Measurements from ENCODE around the gene BMP2K. TPM values are rescaled to one million over a fixed set of nuclear protein-coding genes. Genes with fewer than 3 reads are reported as not detected.
"Not testable (repeated sequence)": the region's sequence is repeated elsewhere in the genome, so short reads cannot be mapped to it uniquely, and the experiment has no call there.

The BMP2K gene
- total and polyA plus RNA-seq, 2 donors (not counting 1 experiment from before 2014, with no cell fraction given): 54.8 to 126 TPM

DNA sequence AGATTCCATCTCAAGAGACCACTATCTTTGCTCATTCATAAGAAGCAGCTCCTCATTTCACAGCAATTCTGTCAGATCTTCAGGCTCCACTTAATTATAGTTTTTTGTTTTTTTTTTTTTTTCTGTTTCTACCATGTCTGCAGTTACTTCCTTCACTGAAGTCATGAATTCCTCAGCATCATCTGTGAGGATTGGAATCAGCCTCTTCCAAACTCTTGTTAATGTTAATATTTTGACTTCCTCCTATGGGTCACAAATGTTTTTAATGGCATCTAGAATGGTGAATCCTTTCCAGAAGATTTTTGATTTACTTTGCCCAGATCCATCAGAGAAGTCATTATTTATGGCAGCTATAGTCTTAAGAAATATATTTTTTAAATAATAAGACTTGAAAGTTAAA, 53.1 kb downstream of the BMP2K start:
- no peak overlapping the region for H3K4me3 ChIP-seq (replicated peaks in 1 of 4; ENCODE audit: control extremely low read depth in 1 of 4, insufficient read depth in 1 of 4, low read depth in 3 of 4, low read length in 4 of 4)
- peak; percentile 16 to 57 for DNase-seq (ENCODE audit: low read depth in 2 of 2)

GRCh38 chr4:78839676-78840075, 63.5 kb downstream of the BMP2K start:
- peaks cover 12% of the 10 kb centered on the region for H3K79me2 ChIP-seq (ENCODE audit: control insufficient read depth, insufficient read depth, low read length)
- H2AFZ ChIP-seq (ENCODE audit: low read length); H3K9ac ChIP-seq (ENCODE audit: insufficient read depth, low read length); H3K4me2 ChIP-seq (ENCODE audit: extremely low read depth, insufficient read depth, low read length); H4K20me1 ChIP-seq (ENCODE audit: control insufficient read depth, extremely low read depth, insufficient read depth, low read length); H3K4me1 ChIP-seq (ENCODE audit: control insufficient read depth, extremely low read depth, insufficient read depth, low read length); H3K4me3 ChIP-seq (replicated peaks in 1 of 4; ENCODE audit: control extremely low read depth in 1 of 4, insufficient read depth in 1 of 4, low read depth in 3 of 4, low read length in 4 of 4); H3K36me3 ChIP-seq (ENCODE audit: control insufficient read depth, insufficient read depth, low read length); H3K9me3 ChIP-seq (ENCODE audit: control insufficient read depth, insufficient read depth, low read depth, low read length); H3K27ac ChIP-seq (ENCODE audit: insufficient read depth, low read length); H3K27me3 ChIP-seq (ENCODE audit: control insufficient read depth, insufficient read depth, low read length); DNase-seq (ENCODE audit: low read depth in 2 of 2): not testable (repeated sequence)

More for the DNA sequence above, 53.1 kb downstream of the BMP2K start:
- Histone ChIP-seq H3K9ac (ENCODE audit: insufficient read depth, low read length) (no peak overlapping the region), H3K4me1 (ENCODE audit: control insufficient read depth, extremely low read depth, insufficient read depth, low read length) (no peaks in the 10 kb centered on the region), H2AFZ (ENCODE audit: low read length) (no peak overlapping the region), H3K27me3 (ENCODE audit: control insufficient read depth, insufficient read depth, low read length) (no peaks in the 10 kb centered on the region), H3K4me2 (ENCODE audit: extremely low read depth, insufficient read depth, low read length) (no peak overlapping the region), H3K79me2 (ENCODE audit: control insufficient read depth, insufficient read depth, low read length) (peaks cover 16% of the 10 kb centered on the region), H3K9me3 (ENCODE audit: control insufficient read depth, insufficient read depth, low read depth, low read length) (no peaks in the 10 kb centered on the region), H3K27ac (ENCODE audit: insufficient read depth, low read length) (no peak overlapping the region), H4K20me1 (ENCODE audit: control insufficient read depth, extremely low read depth, insufficient read depth, low read length) (no peaks in the 10 kb centered on the region), H3K36me3 (ENCODE audit: control insufficient read depth, insufficient read depth, low read length) (peaks cover 3% of the 10 kb centered on the region)
- TF ChIP-seq EZH2 (IDR thresholded peaks at IDR 0.05; ENCODE audit: low read length, missing control alignments) (no peak), CTCF (conservative IDR thresholded peaks at IDR 0.05 in 1 of 2, IDR thresholded peaks at IDR 0.05 in 1 of 2; ENCODE audit: low read depth in 1 of 2, low read length in 2 of 2) (no peak)

DNA sequence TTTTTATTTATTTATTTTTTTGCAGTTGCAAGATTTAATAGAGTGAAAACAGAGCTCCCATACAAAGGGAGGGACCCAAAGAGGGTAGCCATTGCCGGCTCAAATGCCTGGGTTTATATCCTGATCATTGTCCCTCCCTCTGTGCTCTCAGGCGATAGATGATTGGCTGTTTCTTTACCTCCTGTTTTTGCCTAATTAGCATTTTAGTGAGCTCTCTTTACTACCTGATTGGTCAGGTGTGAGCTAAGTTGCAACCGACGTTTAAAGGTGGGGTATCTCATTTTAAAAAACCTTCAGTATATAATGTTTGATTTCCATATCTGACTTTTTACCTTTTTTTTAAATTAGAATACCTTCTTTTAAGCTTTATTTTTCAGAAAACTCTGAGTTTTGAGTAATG, 64.1 kb downstream of the BMP2K start:
- H3K36me3 ChIP-seq (ENCODE audit: control insufficient read depth, insufficient read depth, low read length); H3K4me2 ChIP-seq (ENCODE audit: extremely low read depth, insufficient read depth, low read length); H3K9me3 ChIP-seq (ENCODE audit: control insufficient read depth, insufficient read depth, low read depth, low read length); DNase-seq (ENCODE audit: low read depth in 2 of 2); H3K4me3 ChIP-seq (replicated peaks in 1 of 4; ENCODE audit: control extremely low read depth in 1 of 4, insufficient read depth in 1 of 4, low read depth in 3 of 4, low read length in 4 of 4); H3K27ac ChIP-seq (ENCODE audit: insufficient read depth, low read length); H4K20me1 ChIP-seq (ENCODE audit: control insufficient read depth, extremely low read depth, insufficient read depth, low read length); H3K9ac ChIP-seq (ENCODE audit: insufficient read depth, low read length); H2AFZ ChIP-seq (ENCODE audit: low read length); H3K4me1 ChIP-seq (ENCODE audit: control insufficient read depth, extremely low read depth, insufficient read depth, low read length); H3K27me3 ChIP-seq (ENCODE audit: control insufficient read depth, insufficient read depth, low read length): not testable (repeated sequence)
- peaks cover 12% of the 10 kb centered on the region for H3K79me2 ChIP-seq (ENCODE audit: control insufficient read depth, insufficient read depth, low read length)

DNA sequence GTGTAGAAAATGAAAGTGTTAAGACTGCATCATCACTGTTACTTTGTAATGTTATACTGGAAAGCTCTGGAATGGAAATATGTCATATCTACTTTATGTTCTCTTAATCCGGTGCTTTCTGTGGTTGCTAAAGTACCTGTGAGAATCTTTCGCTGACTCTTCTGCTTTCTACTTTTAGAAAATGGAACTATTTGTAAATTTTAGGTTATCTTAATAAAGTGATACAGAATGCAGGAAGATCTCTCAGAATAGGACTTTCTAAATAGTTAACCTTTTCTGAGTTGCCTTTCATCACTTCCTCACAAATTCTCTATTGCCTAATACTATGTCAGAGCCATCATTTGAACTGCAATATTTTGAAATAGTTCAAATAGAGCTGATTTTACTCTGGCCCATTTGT, 69.3 kb downstream of the BMP2K start:
- H4K20me1 ChIP-seq (ENCODE audit: control insufficient read depth, extremely low read depth, insufficient read depth, low read length): no peaks in the 10 kb centered on the region
- H3K4me2 ChIP-seq (ENCODE audit: extremely low read depth, insufficient read depth, low read length): no peak overlapping the region
- peak in 1 of 2 donors; percentile 45 for DNase-seq (ENCODE audit: low read depth in 2 of 2)
- no peak overlapping the region for H3K27ac ChIP-seq (ENCODE audit: insufficient read depth, low read length)
- H3K27me3 ChIP-seq (ENCODE audit: control insufficient read depth, insufficient read depth, low read length): no peaks in the 10 kb centered on the region
- no peak for TF ChIP-seq EZH2 (IDR thresholded peaks at IDR 0.05; ENCODE audit: low read length, missing control alignments)
- no peak for TF ChIP-seq CTCF (conservative IDR thresholded peaks at IDR 0.05 in 1 of 2, IDR thresholded peaks at IDR 0.05 in 1 of 2; ENCODE audit: low read depth in 1 of 2, low read length in 2 of 2)
- H2AFZ ChIP-seq (ENCODE audit: low read length): no peak overlapping the region
- H3K36me3 ChIP-seq (ENCODE audit: control insufficient read depth, insufficient read depth, low read length): no peaks in the 10 kb centered on the region
- H3K79me2 ChIP-seq (ENCODE audit: control insufficient read depth, insufficient read depth, low read length): peaks cover 4% of the 10 kb centered on the region
- H3K9ac ChIP-seq (ENCODE audit: insufficient read depth, low read length): no peak overlapping the region
- H3K4me1 ChIP-seq (ENCODE audit: control insufficient read depth, extremely low read depth, insufficient read depth, low read length): no peaks in the 10 kb centered on the region
- H3K4me3 ChIP-seq (replicated peaks in 1 of 4; ENCODE audit: control extremely low read depth in 1 of 4, insufficient read depth in 1 of 4, low read depth in 3 of 4, low read length in 4 of 4): no peak overlapping the region
- H3K9me3 ChIP-seq (ENCODE audit: control insufficient read depth, insufficient read depth, low read depth, low read length): no peaks in the 10 kb centered on the region
